Fibroblast of lung (primary cell): ENCODE data around the gene HTD2.

Experiments
- CTCF ChIP-seq, 2 donors: IDR thresholded peaks in 1 of 2; conservative IDR thresholded peaks in 1 of 2; 1 replicate in 1 of 2; 2 replicates in 1 of 2; pipeline ENCODE4 v1.5.1; 2011 to 2012; ENCODE audit warnings: low read length in 2 of 2, control low read depth in 1 of 2, inconsistent platforms in 1 of 2, low read depth in 1 of 2, mild to moderate bottlenecking in 1 of 2
- EZH2 ChIP-seq: IDR thresholded peaks from 2 replicates; pipeline ENCODE4 v1.5.1; 2012; ENCODE audit warnings: low read length, control low read depth, mild to moderate bottlenecking; ENCODE audit errors: missing control alignments

- TF ChIP-seq CTCF (conservative IDR thresholded peaks at IDR 0.05 in 1 of 2, IDR thresholded peaks at IDR 0.05 in 1 of 2; ENCODE audit: low read depth in 1 of 2, low read length in 2 of 2) (no peak), EZH2 (no peak)
Observed at GRCh38 chr3:58322793-58323192, 16.5 kb downstream of the HTD2 start.
